Effector CD4-positive, alpha-beta T cell (primary cell): ENCODE data around the gene DCLRE1C.
"Not testable (repeated sequence)": the region's sequence is repeated elsewhere in the genome, so short reads cannot be mapped to it uniquely, and the experiment has no call there.

ENCODE experiments used
- DNase-seq: peaks from one replicate; pipeline ENCODE4 v3.0.0-alpha.2; 2020

Gene DCLRE1C

DNA sequence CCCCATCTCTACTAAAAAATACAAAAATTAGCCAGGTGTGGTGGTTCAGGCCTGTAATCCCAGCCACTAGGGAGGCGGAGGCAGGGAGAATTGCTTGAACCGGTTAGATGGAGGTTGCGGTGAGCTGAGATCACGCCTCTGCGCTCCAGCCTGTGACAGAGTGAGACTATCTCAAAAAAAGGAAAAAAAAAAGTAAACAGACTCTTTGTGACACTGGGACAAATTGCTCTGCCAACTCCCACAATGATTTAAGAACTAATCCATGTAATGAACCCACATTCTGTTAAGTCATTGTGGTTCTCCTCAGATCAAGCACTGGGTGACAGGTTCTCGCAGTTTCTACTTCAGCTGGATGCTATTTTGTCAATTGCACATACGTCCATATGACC is 11.0 kb downstream of the DCLRE1C start:
- not testable (repeated sequence) for DNase-seq

DNA sequence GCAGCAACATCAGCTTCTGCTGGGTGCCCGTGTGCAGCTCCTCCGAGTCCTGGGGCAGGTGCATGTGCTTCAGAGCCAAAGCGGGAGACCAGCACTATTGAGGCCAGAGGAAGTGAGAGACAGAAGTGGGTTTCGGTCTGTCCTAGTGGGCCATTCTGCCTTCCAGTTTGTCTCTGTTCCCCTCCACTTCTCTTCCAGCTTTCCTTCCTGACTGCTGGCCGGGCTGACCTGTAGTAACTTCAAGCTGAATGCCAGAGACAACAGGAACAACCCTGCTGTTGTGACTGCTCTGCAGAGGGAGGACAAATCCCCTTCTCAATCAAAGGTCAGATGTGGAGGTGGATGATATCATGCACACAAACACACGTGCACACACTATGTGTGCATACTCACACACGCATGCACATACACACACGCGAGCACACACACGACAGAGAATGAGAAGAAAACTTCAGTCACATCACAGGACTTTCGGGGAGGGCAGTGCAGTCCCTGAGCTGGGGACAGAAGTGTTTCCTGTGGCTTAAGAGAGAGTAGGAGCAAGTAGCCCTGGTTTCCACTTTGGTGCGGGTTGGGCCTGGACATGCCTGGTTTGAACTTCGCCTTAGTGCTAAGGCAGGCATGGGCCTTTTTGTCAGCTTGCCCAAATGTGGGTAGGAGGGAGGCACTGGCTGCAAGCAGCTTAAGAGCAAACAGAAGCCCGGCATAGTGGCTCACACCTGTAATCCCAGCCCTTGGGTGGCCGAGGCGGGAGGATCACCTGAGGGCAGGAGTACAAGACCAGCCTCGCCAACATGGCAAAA is 11.5 kb downstream of the DCLRE1C start:
- not testable (repeated sequence) for DNase-seq

DNA sequence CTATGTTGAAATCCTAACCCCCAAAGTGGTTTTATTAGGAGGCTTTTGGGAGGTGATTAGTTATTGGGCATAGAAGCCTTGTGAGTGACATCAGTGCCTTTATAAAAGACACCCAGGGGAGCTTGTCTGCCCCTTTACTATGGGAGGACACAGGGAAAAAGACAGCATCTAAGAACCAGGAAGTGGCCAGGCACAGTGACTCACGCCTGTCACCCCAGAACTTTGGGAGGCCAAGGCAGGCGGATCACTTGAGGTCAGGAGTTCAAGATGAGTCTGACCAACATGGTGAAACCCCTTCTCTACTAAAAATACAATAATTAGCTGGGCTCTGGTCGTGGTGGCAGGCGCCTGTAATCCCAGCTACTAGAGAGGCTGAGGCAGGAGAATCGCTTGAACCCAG is 14.9 kb downstream of the DCLRE1C start:
- not testable (repeated sequence) for DNase-seq

DNA sequence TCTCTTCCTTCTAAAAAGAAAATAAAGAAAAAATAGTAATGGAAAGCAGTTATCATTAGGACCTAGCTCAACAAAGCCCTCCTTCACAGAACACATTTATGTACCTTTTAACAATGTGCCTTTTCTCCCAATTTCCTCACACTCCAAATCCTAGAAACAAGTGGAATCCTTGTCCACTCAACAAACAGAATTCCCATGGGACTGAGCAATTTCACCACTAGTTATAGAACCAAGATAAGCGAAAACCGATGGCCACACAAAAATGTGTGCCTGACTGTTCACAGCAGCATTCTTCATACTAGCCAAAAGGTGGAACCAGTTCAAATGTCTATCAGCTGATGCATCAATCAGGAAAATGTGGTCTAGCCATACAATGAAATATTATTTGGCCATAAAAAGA is 17.3 kb downstream of the DCLRE1C start:
- DNase-seq, result no peak

DNA sequence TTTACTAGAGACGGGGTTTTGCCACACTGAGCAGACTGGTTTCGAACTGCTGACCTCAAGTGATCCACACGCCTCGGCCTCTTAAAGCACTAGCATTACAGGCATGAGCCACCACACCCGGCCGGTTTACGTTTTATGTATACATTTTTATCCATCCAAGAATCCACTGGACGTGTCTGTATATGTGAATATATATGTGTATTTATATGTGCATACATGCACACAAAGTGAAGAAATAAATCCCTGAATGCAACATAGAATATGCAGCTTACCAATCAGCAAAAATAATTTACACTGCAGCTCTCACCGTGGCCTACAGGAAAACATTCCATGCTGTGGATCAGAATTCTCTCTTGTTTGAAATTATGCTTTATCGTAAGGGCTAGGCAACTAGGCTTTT is 23.3 kb downstream of the DCLRE1C start:
- no peak for DNase-seq

DNA sequence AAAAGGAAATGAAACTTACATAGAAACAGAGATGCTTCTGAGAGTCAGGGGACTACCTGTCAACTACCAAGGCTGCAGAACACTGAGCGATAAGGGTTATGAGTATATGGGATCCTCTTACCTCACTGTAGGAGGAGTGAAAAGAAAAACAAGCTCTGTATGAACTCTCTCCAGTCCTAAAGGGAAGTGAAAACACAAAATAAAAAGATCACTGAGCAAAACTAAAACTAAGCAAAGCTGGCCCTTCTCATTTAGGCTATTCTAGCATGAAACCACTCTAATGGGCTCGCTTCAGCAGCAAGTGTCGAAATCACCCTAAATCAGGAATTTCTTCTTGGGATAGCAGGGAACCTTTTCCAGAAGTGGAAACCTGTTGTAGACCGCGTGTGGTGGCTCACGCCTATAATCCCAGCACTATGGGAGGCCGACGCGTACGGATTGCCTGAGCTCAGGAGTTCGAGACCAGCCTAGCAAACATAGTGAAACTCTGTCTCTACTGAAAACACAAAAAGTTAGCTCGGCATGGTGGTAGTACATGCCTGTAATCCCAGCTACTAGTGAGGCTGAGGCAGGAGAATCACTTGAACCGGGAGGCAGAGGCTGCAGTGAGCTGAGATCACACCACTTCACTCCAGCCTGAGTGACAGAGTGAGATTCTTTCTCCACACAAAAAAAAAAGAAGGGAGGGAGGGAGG is 27.0 kb downstream of the DCLRE1C start:
- DNase-seq, result no peak

DNA sequence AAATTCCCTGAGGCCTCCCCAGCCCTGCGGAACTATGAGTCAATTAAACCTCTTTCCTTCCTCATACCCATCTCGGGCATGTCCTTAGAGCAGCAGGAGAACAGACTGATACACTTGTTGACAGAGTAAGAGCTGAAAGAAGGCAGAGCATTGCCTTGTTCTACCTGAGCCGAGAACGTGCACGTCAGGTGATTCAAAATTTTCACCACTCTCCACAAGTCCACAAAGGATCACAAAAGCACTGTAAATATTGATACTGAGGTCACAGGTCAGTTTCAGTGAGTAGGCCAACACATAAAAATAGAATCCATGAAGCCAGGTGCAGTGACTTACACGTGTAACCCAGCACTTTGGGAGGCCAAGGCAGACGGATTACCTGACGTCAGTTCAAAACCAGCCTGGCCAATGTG is 27.8 kb downstream of the DCLRE1C start:
- no peak for DNase-seq

DNA sequence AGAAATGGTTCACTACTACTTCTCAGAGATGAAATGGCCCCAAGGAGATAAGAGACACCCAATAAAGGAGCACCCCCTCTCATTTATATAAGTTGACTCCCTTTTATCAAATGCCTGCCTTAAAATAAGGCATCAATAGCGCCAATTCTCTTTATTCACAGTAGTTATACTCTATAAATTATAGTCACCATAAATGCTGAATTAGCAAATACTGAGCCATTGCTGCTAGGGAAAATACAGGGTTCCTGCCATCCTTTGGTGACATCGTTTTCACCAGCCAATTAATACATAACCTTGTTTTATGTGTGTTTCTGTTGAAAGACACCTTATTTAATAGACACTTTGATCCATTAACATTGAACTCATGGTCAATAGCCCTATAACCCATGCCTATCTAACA is 28.6 kb downstream of the DCLRE1C start:
- DNase-seq, result no peak

DNA sequence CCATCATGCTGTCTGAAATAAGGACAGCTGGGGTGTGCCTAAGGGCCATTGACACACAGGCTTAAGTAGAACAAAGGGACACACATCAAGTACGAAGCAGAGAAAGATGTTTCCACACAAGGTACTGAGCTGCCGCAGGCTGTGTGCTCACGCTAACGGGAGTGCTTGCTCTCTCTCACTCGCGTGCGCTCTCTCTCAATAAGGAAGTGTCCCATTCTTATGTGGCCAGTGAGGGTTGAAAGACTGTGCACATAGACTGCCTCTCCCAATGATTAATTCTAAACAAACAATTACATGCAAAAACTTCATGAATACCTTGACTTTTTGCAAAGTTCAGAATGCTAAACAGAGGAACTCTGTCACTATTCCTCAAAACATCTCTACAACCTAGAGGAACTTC is 29.9 kb downstream of the DCLRE1C start:
- no peak for DNase-seq

DNA sequence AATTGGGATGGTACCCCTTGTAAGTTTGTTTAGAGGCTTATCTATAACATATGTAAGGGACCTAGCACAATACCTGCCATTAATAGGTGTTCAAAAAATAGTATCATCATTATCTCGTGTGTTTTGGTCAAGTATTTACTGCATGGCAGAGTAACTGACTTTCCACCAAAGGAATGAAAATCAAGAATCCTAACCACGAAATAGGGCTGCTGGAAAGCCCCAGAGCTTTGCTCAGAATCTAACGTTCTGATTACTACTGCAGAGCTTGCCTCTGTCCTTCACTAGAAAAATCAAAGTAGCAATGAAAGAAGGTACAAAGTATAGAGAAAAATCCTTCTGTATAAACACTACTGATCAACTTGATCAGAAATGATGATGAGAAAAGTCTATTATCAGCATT is 34.9 kb downstream of the DCLRE1C start:
- no peak for DNase-seq

DNA sequence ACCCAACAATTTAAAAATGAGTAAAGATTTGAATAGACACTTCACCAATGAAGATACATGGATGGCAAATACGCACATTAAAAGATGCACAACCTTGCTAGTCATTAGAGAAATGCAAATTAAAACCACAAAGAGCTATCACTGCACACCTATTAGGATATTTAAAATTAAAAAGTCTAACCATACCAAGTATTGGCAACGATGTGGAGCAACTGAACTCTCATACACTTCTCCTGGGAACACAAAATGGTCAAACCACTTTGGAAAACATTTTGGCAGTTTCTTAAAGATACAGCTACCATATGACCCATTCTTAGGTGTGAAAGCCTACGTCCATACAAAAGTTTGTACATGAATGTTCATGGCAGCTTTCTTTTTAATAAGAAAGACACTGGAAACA is 36.1 kb downstream of the DCLRE1C start:
- DNase-seq, result no peak

DNA sequence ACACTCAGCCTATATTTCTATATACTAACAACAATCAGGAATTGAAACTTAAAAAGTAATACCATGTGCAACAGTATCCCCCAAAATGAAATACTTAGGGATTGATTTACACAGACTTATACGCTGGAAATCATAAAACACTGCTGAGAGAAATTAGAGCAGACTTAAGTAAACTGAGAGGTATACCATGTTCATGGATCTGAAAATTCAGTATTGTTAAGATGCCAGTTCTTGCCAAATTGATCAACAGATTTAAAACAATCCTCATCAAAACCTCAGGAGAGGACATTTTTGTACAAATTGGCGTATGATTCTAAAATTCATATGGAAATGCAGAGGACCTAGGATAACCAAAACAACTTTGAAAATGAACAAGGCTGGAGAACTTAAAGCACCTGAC is 37.3 kb downstream of the DCLRE1C start:
- DNase-seq, result no peak

DNA sequence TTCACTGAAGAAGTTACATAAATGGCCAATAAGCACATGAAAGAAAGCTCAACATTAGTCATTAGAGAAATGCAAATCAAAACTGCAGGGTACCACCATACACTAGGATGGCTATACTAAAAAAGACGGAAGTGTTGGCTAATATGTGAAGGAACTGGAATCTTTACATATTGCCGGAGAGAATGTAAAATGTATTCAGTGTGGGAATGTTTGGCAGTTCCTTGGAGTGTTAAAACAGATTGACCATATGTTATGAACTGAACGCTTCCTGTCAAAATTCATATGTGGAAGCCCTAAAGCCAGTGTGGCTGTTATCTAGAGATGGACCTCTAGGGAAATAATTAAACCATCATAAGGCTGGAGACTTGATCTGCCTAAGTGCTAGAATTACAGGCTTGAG is 42.1 kb downstream of the DCLRE1C start:
- no peak for DNase-seq

DNA sequence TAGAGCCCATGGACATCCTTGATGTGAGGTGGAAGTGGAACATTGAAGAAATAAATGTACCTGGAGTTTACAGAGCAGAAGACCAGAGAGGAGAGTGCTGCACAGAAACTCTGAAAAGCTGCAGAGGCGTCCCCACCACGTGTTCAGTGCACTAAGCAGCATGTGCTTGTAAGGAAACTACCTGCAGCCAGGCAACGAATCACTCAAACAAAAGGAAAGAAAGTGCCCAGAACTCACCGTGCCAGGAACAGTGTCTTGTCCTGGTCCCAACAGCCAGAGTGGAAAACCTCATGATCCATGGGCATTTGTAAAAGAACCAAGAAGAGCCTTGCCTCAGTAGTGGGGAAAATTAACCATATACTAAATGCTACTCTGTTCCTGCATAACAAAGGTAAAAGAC is 42.9 kb downstream of the DCLRE1C start:
- DNase-seq, result no peak

DNA sequence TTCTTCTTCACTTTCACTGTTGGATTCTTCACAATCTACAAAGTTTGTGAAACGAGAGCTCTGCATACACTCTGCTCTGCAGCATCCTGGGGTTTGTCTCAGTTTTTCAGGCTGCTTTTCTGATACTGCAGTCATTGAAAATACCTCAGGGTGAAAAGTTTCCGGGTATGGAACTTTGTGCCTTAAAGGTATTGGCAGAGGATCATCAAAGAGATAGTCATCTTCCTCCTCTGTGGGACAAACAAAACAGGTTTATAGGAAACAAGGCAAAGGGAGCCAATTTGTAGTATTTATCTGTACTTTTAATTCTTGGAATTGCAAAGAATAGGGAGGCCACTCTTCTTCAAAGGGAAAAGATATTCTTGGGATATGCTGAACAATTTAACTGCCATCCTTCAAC is 44.8 kb downstream of the DCLRE1C start:
- no peak for DNase-seq

DNA sequence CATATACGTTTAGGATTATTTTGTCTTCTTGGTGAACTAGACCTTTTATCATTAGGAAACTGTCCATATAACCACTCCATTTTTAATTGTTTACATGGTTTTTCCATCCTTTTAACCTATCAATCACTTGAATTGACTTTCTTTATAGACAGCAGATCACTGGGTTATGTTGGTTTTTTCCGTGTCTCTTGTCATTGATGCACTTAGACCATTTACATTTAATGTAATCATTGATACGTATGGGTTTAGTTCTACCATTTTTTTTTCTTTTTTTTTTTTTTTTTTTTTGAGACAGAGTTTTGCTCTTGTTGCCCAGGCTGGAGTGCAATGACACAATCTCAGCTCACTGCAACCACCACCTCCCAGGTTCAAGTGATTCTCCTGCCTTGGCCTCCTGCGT is 46.3 kb downstream of the DCLRE1C start:
- not testable (repeated sequence) for DNase-seq

DNA sequence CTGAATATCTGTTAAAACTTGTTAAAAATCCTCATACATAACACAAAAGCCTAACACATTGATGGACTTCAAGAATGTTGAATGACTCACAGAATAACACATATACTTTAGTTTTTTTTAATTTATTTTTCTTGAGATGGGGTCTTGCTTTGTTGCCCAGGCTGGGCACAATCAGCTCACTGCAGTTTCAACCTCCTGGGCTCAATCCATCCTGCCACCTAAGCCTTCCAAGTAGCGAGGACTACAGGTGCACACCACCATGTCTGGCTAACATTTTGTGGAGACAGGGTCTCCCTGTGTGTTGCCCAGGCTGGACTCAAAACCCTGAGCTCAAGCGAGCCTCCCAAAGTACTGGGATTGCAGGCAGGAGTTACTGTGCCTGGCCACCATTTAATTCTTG is 47.1 kb downstream of the DCLRE1C start:
- no peak for DNase-seq

DNA sequence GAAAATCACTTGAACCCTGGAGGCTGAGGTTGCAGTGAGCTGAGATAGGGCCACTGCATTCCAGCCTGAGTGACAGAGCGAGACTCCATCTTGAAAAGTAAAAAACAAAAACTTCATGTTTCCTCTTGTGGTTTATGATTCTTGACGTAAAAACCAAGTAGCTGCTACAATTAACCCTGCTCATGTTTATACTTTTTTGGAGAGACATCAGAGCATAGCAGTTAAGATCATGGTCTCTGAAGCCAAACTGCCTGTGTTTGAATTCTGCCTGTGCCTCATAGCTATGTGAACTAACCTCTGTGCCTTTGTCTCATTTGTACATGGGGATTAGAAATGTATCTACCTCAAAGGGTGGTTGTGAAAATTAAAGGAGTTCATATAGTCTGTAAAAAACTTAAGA is 48.0 kb downstream of the DCLRE1C start:
- no peak for DNase-seq

DNA sequence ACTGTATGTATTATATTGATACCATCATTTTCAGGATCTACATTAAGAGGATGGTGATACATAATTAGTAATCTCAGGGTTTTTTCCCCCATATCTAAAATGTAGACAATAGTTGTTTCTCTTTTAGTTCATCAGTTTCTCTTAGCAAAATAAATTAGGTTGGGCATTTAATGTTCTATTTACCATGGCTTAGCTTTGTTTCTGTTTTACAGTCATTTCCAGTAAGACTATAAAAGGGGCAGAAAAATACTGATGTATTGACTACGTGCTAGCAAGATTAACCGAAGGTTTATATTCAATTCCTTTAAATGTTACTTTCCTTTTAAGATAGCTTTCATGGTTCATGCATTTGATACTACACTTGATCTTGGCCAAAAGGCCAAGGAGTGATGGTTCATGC is 49.0 kb downstream of the DCLRE1C start:
- DNase-seq, result no peak

DNA sequence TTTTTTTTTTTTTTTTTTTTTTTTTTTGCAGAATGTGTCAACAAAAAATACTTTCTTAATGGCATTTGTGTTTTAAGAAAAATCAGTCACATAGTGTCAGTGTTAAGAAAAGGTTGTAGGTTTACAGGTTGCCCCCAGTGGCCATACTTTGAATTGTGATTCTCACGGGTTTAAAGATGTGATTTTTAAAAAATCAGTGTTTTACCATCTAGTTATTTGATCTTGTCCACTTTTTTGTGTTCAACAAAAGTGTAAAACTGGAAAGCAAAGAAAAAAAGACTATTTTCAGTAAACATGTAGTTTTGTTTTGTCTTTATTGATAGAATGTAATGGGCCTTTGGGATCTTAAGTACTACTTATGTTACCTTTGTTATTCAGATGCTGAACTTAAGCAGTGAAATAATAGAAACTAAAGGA is 49.6 kb downstream of the DCLRE1C start:
- DNase-seq, result no peak

DNA sequence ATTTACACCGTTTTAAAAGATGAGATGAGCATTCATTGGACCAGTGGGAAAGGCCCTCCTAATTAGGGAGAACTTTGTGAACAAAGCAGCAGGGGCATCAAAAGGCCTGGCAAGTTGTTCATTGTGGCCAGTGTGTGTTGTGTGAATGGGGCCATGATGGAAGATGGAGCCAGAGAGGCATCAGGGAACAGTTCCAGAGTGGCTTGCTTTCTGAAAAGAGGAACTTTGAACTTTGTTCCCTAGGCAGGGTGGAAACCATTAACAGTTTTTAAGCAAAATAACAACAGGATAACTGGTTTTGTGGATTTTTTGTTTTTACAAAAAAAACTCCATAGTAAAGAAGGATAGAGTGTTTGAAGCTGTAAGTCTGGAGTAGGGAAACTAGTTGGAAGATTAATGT is 62.7 kb downstream of the DCLRE1C start:
- no peak for DNase-seq

DNA sequence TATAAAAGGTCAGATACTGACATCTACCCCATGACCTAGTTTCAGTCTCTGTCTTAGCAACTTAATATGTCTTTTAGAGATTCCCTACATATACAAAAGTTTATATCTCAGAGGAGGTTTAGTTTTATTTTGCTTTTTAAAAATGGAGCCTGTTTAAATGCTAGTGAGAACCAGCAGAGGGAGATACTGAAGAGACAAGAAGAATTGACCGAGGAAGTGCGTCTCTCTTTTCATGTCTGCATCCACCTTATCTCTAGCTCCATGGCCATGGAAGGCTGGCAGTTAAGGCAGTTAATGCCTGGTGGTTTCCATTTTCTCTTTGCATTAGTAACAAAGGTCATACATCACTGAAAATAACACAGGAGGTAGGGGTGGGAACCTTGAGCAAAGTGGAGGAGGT is 64.6 kb downstream of the DCLRE1C start:
- DNase-seq, result no peak

DNA sequence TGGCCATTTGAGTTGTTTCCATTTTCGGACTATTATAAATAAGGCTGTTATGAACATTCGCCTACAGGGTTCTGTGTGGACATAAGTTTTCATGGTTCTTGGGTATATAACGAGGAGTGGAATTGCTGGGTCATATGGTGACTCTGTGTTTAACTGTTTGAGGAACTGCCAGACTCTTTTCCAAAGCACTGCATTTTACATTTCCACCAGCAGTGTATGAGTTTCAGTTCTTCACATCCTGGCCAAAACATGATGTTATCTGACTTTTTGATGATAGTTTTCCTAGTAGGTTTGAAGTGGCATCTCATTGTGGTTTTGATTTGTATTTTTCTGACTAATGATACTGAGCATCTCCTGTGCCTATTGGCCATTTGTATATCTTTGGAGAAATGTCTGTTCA is 69.8 kb downstream of the DCLRE1C start:
- DNase-seq, result no peak

DNA sequence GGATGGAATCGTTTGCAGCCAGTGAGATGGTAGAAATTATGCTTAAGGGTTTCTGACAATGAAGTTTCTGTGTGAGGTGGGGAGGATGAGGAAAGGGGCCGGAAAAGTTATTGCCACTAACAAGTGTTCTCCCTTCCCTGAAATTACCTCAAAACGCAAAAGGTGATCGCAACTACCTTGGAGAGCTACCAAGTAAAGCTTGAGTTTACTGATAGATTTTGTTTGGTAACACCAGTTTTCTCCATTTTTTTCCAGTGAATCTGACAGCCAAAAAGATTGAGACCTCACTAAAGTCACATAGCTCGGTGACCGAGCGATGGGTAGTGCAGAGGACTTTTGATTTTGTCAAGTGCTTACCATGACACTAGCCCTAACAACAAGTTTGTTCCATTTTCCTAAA is 73.7 kb downstream of the DCLRE1C start:
- no peak for DNase-seq

DNA sequence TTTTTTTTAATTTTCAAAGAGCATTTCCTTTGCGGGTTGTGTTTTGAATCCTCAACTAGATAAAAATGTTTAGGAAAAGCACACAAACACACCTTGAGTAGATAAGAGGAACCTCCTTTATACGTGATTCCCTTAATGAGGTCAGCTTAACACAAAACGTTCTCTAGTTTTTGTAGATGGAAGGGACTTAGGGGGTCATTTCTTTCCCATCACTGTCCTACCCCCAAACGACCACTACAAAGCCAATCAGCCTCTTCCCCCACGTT is 74.0 kb downstream of the DCLRE1C start:
- no peak for DNase-seq
